Stimulated activated CD4-positive, alpha-beta T cell treated with anti-CD3 and anti-CD28 coated beads, TNF-alpha, amount 100 ng/mL, for 1 hour (primary cell): Measurements from ENCODE around the gene TAOK1.
A peak's percentile ranks its signal among the peaks of the same experiment; 100 is the strongest.
"Not testable (repeated sequence)": the region's sequence is repeated elsewhere in the genome, so short reads cannot be mapped to it uniquely, and the experiment has no call there.

Experiments
- DNase-seq, 3 donors: peaks; one replicate each; pipeline ENCODE4 v3.0.0-alpha.2; 2020; ENCODE audit warnings: low read depth in 3 of 3, low spot score in 1 of 3

Gene TAOK1

DNA sequence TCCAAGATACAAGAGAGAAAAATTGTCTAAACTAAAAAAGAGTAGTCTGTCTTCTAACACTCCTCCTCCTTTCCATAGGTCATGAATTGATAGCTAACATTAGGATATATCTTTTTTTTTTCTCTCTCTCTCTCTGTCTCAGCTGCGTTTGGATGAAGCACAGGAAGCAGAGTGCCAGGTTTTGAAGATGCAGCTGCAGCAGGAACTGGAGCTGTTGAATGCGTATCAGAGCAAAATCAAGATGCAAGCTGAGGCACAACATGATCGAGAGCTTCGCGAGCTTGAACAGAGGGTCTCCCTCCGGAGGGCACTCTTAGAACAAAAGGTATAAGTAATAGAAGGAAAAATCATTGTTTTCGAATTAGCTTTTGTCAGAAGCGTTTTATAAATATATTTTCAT, 143.8 kb downstream of the TAOK1 start:
- DNase-seq = no peak

DNA sequence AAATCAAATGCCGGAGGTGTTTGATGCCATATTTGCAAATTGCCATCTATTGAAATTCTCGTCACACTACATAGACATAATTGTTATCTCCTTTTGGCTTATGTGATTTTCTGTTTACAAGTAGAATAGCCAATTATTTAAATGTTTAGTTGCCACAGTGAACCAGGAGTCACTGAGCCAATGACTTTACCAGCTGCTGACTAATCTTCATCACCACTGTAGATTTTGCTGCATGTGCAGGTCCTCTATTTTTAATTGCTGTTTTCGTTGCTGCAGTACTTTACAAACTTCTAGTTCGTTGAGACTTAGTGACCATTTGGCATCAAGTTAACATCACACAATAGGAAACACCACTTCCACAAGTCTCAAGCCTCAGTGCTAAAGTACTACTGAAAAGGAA, 153.9 kb downstream of the TAOK1 start:
- no peak for DNase-seq

DNA sequence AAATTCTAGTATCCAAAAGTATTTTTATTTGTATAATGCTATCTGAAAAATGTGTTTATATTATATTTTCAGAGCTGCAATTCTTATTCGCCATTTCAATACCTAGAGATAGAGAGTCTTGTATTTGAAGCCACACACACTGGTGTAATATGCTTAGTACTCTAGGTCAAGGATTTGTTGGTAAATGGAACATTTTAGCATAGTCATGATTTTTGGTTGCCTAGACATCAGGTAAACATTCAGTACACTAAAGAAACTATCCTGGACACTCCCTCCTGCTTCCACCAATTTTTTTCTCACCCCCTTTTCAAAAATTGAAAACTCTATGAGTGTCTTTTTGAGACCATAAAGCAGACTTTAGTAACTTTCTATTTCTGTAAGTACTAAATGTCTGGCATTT, 155.9 kb downstream of the TAOK1 start:
- DNase-seq = no peak

DNA sequence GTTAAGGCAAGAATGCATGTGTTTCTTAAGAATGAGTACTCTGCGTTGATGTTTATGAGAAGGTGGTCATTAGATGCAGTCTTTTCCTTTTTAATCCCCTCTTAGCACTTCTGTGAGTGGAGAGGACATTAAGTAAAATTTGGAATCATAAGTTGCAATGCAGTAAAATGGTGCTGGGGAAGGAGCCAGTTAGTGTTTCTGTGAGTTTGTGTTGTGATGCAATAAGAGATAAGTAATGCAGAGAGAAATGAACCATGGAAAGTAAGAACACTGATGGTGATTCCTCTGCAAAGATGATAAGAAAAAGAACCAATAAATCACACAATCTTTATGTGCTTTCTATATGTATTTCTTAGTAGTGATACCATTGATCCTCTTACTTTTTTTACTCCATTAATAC, 156.7 kb downstream of the TAOK1 start:
- no peak for DNase-seq

DNA sequence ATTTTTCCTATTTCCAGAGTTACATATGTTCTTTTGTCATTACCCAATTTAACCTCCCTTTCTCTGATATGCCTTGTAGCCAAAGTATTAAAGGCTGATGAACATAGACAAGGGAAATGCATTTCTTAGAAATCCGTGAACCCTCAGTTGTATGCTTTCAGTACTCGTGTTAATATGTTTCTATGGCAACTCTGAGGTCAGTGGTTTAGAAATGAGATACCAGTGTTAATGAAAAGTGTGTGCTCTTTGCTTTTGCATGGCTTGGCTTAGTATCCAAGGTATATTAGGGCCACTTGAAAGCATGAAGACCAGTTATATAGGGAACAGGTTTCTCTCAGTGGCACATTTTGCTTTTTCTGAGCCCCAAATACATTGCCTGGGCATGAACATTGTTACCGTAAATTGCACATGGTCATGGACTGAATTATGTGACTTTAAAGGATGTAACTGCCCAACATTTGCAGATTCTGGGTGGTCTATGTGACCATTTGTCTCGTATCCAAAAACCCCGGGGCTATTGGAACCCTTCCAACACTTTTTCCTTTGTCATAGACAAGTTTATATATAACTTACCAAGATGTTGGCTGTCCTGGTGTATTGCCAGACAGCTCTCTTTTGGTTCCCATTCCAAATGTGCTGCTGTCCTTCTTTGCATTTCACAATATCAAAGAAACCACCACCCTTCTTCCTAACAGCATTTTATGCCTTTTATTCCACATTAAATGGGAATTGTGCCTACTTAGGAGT, 159.2 kb downstream of the TAOK1 start:
- DNase-seq = no peak

DNA sequence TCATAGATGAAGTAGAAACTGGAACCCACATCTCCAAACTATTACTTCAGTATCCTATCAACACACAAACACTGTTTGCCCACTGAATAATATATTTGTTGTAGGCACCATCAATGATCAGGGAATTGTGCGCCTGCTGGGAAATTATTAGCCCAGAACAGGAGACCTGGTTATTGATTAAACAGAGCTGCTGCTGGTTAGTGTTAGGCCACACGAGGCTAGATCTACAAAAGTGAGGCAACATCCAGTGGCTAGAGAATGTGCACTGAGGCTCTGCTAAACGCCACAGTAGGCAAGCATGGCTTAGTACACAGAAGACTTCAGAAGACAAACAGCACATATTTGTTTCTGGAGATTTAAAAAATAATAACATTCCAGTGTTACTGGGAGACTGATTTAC, 165.7 kb downstream of the TAOK1 start:
- DNase-seq = no peak

DNA sequence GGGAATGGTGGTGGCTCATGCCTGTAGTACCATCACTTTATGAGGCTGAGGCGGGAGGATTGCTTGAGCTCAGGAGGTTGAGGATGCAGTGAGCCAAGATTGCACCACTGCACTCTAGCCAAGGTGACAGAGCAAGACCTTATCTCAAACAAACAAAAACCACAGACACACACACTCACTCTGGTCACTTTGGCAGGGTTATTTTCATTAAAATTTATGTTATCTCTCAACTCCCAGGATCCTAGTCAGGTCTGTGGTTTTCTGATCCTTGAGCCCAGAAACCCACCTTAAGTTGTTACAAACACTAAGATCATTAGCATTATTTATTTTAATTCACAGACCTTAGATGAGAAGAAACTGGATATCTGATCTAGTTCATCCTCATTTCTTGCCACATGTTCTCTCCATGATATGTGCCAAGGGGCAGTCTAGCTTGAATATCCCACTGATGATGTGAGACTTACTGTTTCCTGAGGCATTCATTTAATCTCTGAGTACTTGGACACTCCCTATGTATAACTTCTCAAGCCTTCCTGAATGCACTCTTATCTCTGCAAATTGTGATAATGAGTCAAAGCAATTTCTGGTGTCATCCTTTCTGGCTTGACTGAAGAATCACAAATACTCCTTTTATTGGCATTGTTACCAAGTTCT, 167.0 kb downstream of the TAOK1 start:
- DNase-seq = no peak

DNA sequence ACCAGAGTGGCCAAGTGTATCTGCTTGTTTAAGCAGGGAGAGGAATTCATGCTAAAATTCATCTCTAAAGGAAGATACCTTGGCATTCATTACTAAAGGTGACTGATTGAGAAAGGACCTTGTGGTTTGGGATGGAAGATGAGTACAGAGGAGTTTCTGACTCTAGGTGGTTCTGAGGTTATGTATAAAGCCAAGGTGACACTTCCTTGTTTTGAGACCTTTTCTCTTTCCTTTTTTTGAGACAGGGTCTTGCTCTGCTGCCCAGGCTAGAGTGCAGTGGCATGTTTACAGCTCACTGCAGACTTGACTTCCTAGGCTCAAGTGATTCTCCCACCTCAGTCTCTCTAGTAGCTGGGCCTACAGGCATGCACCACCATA, 167.6 kb downstream of the TAOK1 start:
- DNase-seq = no peak

DNA sequence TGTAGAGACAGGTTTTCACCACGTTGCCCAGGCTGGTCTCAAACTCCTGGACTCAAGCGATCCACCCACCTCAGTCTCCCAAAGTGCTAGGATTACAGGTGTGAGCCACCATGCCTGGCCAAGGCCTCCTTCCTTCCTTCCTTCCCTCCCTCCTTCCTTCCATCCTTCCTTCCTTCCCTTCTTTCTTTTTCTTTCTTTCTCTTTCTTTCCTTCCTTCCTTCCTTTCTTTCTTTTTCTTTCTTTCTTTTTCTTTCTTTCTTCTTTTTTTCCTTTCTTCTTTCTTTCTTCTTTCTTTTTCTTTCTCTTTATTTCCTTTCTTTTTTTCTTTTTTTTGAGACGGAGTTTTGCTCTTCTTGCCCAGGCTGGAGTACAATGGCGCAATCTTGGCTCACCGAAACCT, 168.0 kb downstream of the TAOK1 start:
- not testable (repeated sequence) for DNase-seq

DNA sequence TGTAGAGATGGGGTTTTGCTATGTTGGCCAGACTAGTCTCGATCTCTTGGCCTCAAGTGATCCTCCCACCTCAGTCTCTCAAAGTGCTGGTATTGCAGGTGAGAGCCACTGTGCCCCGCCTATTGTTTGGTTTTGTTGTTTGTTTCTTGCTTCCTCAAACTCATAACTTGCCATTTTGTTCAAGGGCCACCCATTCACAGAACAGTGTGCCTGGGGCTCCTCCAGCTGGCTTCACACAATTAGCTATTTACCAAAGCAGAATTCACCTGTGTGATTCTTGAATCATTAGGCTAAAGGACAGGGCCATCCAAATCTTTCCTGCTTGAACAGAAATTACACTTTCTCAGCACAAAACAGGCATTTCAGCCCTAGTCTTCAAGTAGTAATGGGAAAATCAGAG, 169.5 kb downstream of the TAOK1 start:
- no peak for DNase-seq

DNA sequence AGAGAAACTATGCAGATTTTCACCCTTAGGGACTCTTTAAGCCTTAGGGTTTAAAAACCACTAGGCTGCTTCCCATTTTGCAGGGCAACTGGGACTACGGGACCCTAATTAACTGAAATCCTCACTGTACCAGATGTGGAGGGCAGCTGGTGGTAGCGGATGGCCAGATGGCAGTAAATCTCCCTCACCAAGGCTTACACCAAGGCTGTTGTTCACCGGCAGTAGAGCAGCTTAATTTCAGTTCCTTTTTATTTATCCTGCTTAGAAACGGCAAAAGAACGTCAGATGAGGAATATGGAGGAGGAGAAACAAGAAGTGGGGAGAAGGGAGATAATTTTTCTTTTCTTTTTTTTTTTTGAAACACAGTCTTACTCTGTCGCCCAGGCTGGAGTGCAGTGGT, 170.2 kb downstream of the TAOK1 start:
- no peak for DNase-seq

DNA sequence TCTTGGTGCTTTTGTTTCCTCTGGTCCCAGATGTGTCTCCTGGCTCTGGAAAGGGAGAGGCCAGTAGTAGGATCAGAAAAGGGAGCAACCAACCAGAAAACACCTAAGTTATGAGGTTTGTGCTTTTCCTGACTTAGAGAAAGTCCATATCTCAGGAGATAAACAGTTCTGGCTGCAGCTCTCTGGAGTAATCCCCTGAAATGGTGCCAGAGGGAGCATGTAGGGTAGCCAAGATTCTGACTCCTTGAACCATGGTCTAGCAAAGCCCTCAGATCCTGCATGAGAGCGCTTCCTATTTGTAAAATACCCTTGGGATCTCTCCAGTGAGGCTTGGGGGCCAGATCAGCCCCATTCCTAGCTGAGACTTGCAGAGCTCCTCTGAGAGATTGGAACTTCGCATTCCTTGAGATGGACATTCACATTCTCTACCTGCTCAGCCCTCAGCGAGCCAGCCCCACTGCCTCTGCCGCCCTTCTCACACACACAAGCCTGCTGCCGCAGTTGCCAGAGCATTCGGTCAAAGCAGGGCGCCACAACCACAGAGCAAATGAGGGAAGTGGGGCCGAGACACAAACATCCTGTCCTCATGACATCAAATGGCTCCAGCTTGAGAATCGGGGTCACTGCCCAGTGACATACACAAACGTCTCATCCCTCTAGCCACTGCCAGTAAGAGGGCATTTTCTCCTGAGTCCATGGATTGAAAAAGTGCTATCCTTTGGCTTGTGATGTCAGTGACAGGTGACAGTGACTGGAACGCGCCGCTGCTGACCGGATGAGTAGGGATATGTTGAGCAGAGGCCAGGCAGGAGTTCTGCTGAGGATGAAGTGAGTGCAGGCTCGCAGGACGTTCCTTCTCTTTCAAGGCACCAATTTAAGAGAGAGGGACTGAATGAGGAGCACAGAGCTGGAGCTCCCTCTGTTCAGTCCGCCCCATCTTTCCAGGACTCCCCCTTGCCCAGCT, 171.7 kb downstream of the TAOK1 start:
- DNase-seq = no peak

DNA sequence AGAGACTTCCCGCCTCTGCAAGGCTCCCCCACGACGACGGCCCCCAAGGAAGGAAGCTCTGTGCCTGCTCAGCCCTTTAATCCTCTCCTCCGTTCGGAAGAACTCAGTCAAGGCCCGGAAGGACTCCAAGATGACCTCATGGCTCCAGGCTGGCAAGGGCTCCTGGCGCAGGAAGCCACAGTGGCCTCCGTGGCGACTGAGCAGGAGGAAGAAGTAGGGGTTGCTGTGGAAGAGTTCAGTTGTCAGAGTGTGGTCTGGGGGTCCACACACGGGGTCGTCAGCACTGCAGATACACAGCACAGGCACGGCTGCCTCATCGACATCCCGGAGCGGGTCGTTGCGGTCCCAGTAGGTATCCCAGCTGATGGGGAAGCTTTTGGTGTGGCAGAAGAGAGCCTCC, 172.5 kb downstream of the TAOK1 start:
- DNase-seq = no peak

DNA sequence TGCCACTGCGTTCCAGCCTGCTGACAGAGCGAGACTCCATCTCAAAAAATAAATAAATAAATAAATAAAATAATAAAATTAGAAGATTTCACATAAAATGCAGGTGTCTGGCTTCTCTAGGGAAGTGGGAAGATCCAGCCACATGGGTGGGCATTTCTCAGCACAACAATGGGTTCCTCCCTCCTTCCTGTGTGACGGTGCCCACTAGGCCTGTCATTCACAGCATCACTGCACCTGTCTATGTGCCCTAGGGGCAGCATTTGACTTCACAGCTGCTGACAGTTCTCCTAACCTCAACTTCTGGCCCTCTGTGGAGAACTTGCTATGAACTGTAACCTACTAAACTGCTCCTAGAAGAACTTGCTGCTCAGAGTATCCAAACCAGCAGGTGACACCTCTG, 173.7 kb downstream of the TAOK1 start:
- DNase-seq = no peak

DNA sequence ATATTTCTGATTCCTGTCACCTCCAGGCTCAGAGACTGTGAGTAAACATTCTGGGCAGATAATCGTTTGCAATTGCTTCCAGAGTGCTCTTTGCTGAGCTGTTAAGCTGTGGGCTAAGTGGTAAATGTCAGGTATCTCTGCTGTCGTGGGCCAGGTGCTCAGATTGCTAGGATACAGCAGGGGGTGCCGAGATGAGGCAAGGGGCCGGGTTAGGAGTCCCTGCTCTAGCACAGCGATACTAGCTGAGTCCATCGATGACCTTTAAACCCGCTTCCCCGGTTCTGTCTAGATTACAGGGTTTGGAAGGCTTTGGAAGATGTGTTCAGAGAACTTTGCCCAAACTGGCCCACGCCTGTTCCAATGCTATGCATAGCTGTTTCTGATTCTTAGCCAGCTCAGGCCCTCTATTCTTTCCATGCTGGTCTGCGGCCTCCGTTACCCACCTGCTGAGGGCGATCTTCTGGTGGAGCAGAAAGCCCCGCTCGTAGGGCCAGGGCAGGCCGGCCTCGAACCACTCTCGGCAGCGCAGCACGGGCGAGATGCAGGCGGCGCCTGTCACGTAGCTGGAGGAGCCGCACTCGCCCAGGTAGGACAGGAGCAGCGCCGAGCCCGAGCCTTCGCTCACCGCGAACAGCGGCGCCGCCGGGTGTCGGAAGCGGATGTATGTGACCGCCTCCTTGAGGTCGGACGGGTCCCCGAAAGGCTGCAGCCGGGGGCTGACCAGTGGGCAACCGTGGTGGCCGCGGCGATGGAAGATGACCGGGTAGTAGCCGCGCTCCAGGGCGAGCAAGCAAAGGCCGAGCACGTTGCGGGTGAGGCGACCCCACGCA, 175.7 kb downstream of the TAOK1 start:
- no peak for DNase-seq

DNA sequence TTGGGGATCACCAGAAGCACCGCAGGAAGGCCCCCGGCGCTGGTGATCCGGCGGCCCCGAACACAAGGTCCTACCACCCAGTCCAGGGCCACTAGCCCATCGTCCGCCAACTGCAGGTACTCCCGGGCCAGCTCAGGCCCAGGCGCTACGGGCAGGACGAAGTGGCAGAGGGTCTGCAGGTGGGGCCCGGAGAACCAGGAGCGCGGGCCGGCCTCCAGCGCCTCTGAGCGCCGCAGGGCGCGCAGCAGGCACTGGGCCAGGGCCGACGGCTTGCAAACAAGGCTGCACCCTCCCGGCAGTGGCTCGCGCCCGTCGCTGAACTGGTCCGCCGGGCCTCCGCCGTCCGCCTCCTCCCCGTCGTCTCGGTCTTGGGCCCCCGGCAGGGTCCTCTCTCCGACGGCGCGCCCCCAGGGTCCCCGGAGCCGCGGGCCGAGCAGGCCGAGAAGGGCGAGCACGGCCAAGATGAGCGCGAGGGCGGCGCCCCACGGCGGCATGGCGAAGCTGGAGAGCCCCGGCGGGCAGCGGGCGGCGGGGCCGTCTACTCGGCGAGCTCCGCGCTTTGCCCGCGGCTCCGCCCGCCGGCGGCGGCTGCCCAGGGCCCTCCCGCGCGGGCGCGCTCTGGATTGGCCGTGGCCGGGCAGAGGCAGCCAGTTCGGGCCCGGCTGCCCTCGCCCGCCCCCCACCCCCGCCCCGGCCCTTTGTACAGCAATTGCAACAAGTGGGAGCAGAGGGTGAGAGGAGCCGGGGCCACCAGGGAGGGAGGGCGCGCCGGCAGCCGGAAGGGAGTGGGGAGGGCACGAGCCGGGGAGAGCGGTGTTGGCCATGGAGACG, 176.5 kb downstream of the TAOK1 start, which contains the start of gene ABHD15:
Gene ABHD15, minus strand, starts transcription at position 565 of the 831 bp plus-strand sequence. Its CDS starts 71 bp downstream, at position 494.
- DNase-seq = peak in 1 of 3 donors; percentile 17

DNA sequence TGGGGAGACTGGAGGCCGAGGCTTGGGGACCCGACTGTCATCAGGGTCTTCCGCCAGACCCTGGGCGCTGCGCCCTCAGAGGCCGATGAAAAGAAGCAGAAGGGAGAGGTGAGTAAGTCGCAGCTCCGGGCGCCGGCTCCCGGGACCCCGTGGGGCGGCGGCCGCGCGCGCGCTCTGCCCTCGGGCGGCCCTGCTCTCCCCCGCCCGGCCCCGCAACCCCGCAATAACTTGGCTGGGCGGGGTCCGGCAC, 177.1 kb downstream of the TAOK1 start:
- DNase-seq = no peak

DNA sequence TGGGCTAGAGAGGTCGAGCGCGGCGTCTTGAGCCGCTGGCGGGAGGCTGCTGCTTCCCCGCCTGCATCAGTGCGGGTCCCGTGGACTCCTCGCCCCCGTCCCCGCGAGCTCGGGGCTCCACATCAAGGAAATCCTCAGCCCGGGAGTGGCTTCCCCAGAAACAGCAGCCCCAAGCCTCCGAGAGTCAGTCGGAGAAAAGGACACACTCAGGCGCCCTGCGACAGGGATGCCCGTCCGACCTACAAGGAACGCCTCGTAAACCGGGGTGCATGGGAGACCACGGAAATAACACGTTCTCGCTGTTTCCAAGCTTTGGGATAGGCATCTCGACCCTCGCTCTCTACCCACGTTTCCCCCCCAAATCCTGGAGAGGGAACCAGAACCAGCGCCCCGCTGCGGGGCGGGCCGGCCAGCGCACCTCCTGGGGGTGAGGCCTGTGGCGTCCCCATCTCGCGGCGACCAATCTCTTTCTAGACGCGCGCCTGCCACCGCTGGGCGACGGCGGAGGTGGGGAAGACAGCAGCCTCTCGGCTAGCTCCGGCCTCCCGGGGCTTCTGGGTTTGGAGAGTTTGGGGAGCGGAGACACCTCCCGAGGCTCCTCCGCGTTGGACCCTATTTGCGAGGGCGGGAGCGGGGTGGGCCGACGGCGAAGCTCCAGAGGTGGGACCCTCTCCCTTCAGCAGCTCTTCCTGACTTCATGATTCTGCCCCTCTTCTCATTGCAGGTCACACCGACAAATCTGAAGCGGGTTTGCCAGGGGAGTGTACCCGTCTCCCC, 177.6 kb downstream of the TAOK1 start:
- peak; percentile 46 to 60 (median 53) for DNase-seq
